Measurements from ENCODE around the gene ADAMTS19. TPM values are rescaled to one million over a fixed set of nuclear protein-coding genes. Genes with fewer than 3 reads are reported as not detected.

Gene ADAMTS19
- total RNA-seq, 2 experiments from 2014 or later = not detected

DNA sequence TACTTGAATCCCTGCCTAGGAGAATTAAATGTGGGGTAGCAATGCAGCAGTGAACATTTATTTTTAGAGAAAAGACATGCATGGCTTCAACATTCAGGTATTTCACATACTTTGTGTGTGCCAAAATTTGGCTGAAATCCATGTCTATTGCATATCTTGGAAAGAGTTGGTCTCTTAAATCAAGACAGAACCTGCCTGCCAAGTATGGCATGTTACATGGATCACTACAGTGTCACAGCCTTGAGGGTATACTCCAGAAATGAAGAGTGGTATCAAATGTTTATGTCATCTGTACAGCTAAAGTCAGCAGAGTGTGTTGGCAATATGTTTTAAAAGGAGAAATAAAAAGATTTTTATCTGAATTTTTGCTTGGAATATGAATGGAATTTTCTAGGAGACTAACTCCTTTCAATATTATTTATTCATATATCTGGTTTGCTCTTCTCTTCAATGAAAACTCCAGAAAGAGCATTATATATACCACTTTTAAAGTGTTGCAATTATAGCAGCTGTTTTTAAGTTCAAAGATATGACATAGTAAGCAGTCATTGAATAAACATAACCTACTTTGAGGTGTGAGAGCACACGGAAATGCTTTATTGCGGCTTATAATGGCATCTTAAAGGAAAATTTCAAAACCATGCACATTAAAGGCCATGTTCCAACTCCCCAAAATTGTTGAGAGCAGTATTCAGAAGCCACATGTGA is 192.4 kb downstream of the ADAMTS19 start:
- BruUV-seq (replicated peaks) = no TSS peak
- POLR2A ChIA-PET = no interaction called here
- TF ChIP-seq EZH2phosphoT487 (IDR thresholded peaks at IDR 0.05; ENCODE audit: borderline replicate concordance, low read depth, low read length) = no peak
- TF ChIP-seq, protein P1, sequence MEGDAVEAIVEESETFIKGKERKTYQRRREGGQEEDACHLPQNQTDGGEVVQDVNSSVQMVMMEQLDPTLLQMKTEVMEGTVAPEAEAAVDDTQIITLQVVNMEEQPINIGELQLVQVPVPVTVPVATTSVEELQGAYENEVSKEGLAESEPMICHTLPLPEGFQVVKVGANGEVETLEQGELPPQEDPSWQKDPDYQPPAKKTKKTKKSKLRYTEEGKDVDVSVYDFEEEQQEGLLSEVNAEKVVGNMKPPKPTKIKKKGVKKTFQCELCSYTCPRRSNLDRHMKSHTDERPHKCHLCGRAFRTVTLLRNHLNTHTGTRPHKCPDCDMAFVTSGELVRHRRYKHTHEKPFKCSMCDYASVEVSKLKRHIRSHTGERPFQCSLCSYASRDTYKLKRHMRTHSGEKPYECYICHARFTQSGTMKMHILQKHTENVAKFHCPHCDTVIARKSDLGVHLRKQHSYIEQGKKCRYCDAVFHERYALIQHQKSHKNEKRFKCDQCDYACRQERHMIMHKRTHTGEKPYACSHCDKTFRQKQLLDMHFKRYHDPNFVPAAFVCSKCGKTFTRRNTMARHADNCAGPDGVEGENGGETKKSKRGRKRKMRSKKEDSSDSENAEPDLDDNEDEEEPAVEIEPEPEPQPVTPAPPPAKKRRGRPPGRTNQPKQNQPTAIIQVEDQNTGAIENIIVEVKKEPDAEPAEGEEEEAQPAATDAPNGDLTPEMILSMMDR (conservative IDR thresholded peaks at IDR 0.05; ENCODE audit: low read length) = no peak
- Histone ChIP-seq H3K36me3 (ENCODE audit: insufficient read depth, low read length) (no peaks in the 10 kb centered on the region), H3K4me3 (ENCODE audit: low read depth, low read length, poor library complexity, severe bottlenecking) (no peak overlapping the region), H3K79me2 (ENCODE audit: insufficient read depth, low read depth, low read length) (no peaks in the 10 kb centered on the region), H3K9me3 (ENCODE audit: low read length) (no peaks in the 10 kb centered on the region), H2AFZ (ENCODE audit: low read length) (no peak overlapping the region), H3K4me1 (ENCODE audit: insufficient read depth, low read length, poor library complexity, severe bottlenecking) (no peaks in the 10 kb centered on the region), H3K4me2 (ENCODE audit: low read length) (no peak overlapping the region), H3K27ac (ENCODE audit: low read depth, low read length, poor library complexity, severe bottlenecking) (no peak overlapping the region), H3K9me2 (ENCODE audit: insufficient read depth, low read length) (no peaks in the 10 kb centered on the region), H4K20me1 (ENCODE audit: insufficient read depth, low read length) (no peaks in the 10 kb centered on the region)
- intact Hi-C loops (cut with micrococcal nuclease; ENCODE audit: unreplicated experiment) = no loop called here
- CTCF ChIA-PET (ENCODE audit: unreplicated experiment) = no interaction called here
- no peak for DNase-seq (ENCODE audit: low spot score)

DNA sequence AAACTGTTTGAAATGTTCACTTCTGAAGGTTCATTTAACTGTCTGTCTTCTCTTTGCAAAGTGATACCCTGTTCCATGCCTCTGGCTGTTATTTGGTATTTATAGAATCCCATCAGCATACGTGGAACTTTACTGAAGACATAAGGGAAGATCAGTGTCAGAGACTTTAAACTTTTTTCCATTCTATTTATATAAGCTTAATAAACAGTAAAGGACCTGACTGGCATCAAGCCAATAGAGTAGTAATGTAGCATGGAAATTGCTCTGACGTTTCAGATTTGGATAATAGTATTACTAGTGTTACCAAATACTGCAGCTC is 192.9 kb downstream of the ADAMTS19 start:
- CTCF ChIA-PET (ENCODE audit: unreplicated experiment) = no interaction called here
- POLR2A ChIA-PET = interaction anchor here (1.5 kb wide), 1 partner anchor 16 kb away, joined by 3 read pairs; no protein-coding TSS in a partner anchor
- H3K27ac ChIP-seq (ENCODE audit: low read depth, low read length, poor library complexity, severe bottlenecking) = no peak overlapping the region
- TF ChIP-seq EZH2phosphoT487 (IDR thresholded peaks at IDR 0.05; ENCODE audit: borderline replicate concordance, low read depth, low read length) = no peak
- TF ChIP-seq, protein P1 (conservative IDR thresholded peaks at IDR 0.05; ENCODE audit: low read length) = no peak
- H3K4me2 ChIP-seq (ENCODE audit: low read length) = no peak overlapping the region
- H3K4me3 ChIP-seq (ENCODE audit: low read depth, low read length, poor library complexity, severe bottlenecking) = no peak overlapping the region
- BruUV-seq (replicated peaks) = no TSS peak
- H3K9me2 ChIP-seq (ENCODE audit: insufficient read depth, low read length) = no peaks in the 10 kb centered on the region
- no peak overlapping the region for H2AFZ ChIP-seq (ENCODE audit: low read length)
- intact Hi-C loops (cut with micrococcal nuclease; ENCODE audit: unreplicated experiment) = no loop called here
- no peaks in the 10 kb centered on the region for H3K4me1 ChIP-seq (ENCODE audit: insufficient read depth, low read length, poor library complexity, severe bottlenecking)
- H3K79me2 ChIP-seq (ENCODE audit: insufficient read depth, low read depth, low read length) = no peaks in the 10 kb centered on the region
- DNase-seq (ENCODE audit: low spot score) = no peak
- H3K36me3 ChIP-seq (ENCODE audit: insufficient read depth, low read length) = no peaks in the 10 kb centered on the region
- H3K9me3 ChIP-seq (ENCODE audit: low read length) = no peaks in the 10 kb centered on the region
- H4K20me1 ChIP-seq (ENCODE audit: insufficient read depth, low read length) = no peaks in the 10 kb centered on the region

DNA sequence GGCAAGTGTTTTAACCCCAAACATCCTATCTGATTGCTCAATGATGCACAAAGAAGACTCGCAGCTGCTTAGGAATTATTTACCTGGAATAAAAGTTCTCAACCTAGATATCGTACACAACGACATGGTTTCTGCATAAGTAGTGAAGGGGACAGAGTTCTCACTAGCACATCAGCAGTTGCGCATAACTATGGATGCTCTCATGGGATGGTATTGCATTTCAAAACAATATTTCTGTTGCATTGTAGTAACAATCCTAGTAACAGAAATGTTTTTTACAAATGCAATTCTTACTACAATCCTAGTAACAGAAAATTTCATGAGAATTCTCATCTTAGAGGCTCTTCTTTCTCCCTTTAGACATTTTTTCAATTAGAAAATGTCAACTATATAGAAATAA is 193.3 kb downstream of the ADAMTS19 start:
- H2AFZ ChIP-seq (ENCODE audit: low read length) = no peak overlapping the region

More for the DNA sequence above, 193.3 kb downstream of the ADAMTS19 start:
- ChIA-PET POLR2A (interaction anchor here (1.5 kb wide), 1 partner anchor 17 kb away, joined by 3 read pairs; no protein-coding TSS in a partner anchor), CTCF (ENCODE audit: unreplicated experiment) (no interaction called here)
- Histone ChIP-seq H3K4me1 (ENCODE audit: insufficient read depth, low read length, poor library complexity, severe bottlenecking) (no peaks in the 10 kb centered on the region), H3K79me2 (ENCODE audit: insufficient read depth, low read depth, low read length) (no peaks in the 10 kb centered on the region), H3K9me3 (ENCODE audit: low read length) (no peaks in the 10 kb centered on the region), H3K4me3 (ENCODE audit: low read depth, low read length, poor library complexity, severe bottlenecking) (no peak overlapping the region), H3K4me2 (ENCODE audit: low read length) (no peak overlapping the region), H3K9me2 (ENCODE audit: insufficient read depth, low read length) (no peaks in the 10 kb centered on the region), H4K20me1 (ENCODE audit: insufficient read depth, low read length) (no peaks in the 10 kb centered on the region), H3K36me3 (ENCODE audit: insufficient read depth, low read length) (no peaks in the 10 kb centered on the region), H3K27ac (ENCODE audit: low read depth, low read length, poor library complexity, severe bottlenecking) (no peak overlapping the region)
- TF ChIP-seq, protein P1 (conservative IDR thresholded peaks at IDR 0.05; ENCODE audit: low read length) = no peak
- TF ChIP-seq EZH2phosphoT487 (IDR thresholded peaks at IDR 0.05; ENCODE audit: borderline replicate concordance, low read depth, low read length) = no peak
- intact Hi-C loops (cut with micrococcal nuclease; ENCODE audit: unreplicated experiment) = no loop called here
- DNase-seq (ENCODE audit: low spot score) = no peak
- no TSS peak for BruUV-seq (replicated peaks)
